Vagina (tissue), 2 donors: ENCODE results near the gene USH2A.

Source experiments
- CTCF ChIP-seq, 3 experiments: fragments of 450-650 bp in 2 of 3; fragments of 200-600 bp in 1 of 3; sonication (generic) in 1 of 3; IDR thresholded peaks; one replicate each; pipeline ENCODE4 v1.5.1; 2017 to 2019; ENCODE audit warnings: antibody characterized with exemption in 3 of 3, mild to moderate bottlenecking in 2 of 3, moderate library complexity in 2 of 3
- POLR2A ChIP-seq, 2 donors: fragments of 450-650 bp; IDR thresholded peaks; one replicate each; pipeline ENCODE4 v1.6.1; 2017; ENCODE audit warnings: antibody characterized with exemption in 2 of 2, mild to moderate bottlenecking in 2 of 2, moderate library complexity in 2 of 2

GRCh38 chr1:216086678-216087077 is 336.6 kb downstream of the USH2A start:
- TF ChIP-seq POLR2A (IDR thresholded peaks at IDR 0.05), result no peak
- no peak for TF ChIP-seq CTCF (IDR thresholded peaks at IDR 0.05)
